ENCODE results near the gene LHPP.

The LHPP gene

DNA sequence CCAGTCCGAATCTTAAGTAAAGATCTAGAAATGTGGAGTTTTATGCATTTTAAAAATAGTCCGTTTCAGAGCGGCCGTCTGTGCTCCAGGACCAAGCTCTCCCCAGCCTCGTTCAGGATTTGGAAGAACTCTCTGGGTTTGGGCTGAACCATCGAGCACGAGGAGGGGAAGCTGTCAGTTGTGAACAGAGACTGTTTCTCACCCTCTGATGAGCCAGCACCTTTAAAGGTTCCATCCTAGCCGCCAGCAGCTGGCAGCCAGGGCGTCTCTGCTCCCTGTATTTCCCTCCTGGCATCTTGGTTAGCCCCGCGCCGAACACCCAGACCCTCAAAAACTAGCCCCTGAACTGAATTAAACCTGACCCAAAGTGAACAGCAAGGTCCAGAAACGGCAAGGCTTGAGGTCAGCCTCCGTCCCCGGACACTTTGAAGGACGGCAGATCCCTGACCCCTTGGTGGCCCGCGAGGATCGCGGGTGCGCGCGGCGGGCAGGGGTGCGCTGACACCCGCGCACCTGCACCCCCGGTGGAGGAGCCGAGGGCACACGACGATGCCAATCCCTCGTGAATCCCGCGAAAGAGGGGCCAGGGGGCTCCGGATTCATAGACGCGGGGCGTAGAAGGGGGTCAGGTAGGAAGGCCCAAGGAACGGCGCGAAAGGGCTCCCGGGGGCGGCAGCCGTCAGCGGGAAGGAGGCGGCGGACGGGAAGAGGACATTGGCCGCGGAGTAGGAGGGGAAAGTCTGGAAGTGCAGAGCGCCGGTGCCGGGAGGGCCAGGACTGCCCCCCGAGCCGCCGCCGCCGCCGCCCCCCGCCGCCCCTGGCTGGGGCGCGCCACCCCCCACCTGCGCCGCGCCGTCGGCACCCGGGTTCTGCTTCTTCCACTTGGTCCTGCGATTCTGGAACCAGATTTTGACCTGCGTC lies 14.5 kb upstream of the LHPP start:
- TF ChIP-seq, protein P1, sequence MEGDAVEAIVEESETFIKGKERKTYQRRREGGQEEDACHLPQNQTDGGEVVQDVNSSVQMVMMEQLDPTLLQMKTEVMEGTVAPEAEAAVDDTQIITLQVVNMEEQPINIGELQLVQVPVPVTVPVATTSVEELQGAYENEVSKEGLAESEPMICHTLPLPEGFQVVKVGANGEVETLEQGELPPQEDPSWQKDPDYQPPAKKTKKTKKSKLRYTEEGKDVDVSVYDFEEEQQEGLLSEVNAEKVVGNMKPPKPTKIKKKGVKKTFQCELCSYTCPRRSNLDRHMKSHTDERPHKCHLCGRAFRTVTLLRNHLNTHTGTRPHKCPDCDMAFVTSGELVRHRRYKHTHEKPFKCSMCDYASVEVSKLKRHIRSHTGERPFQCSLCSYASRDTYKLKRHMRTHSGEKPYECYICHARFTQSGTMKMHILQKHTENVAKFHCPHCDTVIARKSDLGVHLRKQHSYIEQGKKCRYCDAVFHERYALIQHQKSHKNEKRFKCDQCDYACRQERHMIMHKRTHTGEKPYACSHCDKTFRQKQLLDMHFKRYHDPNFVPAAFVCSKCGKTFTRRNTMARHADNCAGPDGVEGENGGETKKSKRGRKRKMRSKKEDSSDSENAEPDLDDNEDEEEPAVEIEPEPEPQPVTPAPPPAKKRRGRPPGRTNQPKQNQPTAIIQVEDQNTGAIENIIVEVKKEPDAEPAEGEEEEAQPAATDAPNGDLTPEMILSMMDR (IDR thresholded peaks at IDR 0.05; ENCODE audit: insufficient read depth, low read length, missing control alignments): no peak
- H3K4me3 ChIP-seq (ENCODE audit: low read depth, low read length): no peak overlapping the region
- CTCF ChIA-PET: no interaction called here
- DNase-seq (ENCODE audit: low read depth, low spot score): no peak
- POLR2A ChIA-PET: no interaction called here

DNA sequence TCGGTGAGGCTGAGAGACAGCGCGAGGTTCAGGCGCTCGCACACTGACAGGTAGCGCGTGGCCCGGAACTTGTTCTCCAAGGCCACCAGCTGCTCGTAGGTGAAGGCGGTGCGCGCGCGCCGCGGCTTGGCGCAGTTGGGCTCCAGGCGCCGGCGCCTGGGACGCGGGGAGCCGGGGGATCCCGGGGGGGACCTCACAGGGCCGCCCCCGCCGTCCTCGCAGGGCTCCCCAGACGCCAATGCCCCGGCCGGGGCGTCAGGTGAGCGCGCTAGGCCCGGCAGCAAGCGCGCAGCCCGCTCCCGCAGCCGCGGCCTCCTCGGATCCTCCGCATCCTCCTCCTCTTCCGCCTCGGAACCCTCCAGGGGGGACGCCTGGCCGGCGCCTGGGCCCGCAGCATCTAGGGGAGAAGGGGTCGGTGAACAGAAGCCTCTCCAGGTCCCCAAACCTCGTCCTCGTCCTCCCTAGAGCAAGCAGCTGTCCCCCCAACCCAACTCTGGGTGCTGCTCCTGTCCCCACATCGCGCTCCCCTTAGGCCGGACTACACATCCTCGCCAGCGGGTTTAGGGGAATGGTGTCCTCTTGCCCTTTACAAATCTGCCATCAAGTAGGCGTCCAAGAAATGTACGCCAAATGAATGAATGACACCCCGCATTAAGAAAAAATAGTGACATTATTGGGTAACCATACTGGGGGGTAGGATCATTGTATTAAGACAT lies 13.7 kb upstream of the LHPP start:
- POLR2A ChIA-PET: no interaction called here
- H3K4me3 ChIP-seq (ENCODE audit: low read depth, low read length): no peak overlapping the region
- CTCF ChIA-PET: no interaction called here
- TF ChIP-seq, protein P1 (IDR thresholded peaks at IDR 0.05; ENCODE audit: insufficient read depth, low read length, missing control alignments): no peak
- no peak for DNase-seq (ENCODE audit: low read depth, low spot score)

DNA sequence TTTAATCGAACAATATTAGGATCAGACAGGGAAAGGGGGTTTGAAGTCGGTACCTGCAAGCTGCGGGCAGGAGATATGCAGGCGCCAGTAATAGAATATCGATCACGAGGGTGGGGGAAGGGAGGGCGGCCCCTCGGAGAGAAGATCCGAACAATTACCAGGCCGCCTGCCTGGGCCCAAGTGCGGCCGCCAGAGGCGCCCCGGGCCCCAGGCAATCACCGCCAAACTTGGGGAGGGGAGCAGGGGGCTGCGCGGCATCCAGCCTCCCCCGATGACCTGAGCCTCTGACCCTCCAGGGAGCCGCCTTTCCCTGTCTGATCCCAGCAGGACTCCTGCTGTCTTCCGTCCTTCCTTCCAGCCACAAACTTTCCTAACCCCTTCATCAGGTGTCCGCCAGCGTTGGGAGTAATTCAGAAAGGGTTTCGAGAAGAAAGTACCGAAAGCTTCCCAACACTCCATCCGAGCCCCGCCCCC lies 12.9 kb upstream of the LHPP start:
- POLR2A ChIA-PET: no interaction called here
- no peak overlapping the region for H3K4me3 ChIP-seq (ENCODE audit: low read depth, low read length)
- CTCF ChIA-PET: no interaction called here
- no peak for DNase-seq (ENCODE audit: low read depth, low spot score)
- TF ChIP-seq, protein P1 (IDR thresholded peaks at IDR 0.05; ENCODE audit: insufficient read depth, low read length, missing control alignments): no peak

DNA sequence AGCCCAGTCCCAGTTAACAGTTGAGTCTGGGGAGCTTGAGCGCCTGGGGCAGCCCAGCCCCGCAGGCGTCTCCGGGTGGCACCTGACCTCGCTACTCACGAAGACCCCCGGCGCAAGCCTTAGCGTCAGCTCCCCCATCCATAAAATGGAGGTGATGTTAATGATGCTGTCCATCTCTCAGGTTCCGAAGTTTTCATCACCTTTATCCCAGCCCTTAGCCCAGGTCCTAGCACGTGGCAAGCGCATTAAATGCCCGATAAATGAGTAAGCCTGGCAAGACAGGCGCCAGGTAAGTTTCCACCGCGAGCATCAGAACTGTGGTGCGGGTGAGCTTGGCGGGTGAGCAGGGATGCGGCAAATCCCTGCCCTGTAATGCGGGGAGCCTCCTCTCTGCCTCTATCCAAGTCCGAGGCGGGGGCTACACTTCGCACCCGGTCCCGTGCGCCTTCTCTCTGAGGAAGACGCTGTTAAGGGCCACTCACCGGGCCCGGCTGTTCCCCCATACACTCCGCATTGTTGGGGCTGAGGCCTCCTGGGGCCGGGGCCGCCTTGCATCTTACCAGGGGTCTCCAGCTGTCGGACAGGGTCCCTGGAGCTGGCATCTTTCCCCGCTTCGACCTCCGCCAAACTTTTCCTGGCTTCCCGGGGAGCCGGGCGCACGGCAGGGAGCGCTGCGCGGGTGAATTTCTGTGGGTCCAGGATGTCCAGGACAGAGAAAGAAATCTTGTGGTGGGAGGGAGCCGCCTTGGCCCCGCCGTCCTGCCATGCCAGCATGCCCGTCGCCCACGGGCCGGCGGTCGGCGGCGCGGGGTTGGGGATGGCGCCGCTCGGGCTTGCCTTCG lies 12.2 kb upstream of the LHPP start:
- TF ChIP-seq, protein P1 (IDR thresholded peaks at IDR 0.05; ENCODE audit: insufficient read depth, low read length, missing control alignments): no peak
- no peak for DNase-seq (ENCODE audit: low read depth, low spot score)
- H3K4me3 ChIP-seq (ENCODE audit: low read depth, low read length): no peak overlapping the region
- ChIA-PET CTCF (no interaction called here), POLR2A (no interaction called here)

DNA sequence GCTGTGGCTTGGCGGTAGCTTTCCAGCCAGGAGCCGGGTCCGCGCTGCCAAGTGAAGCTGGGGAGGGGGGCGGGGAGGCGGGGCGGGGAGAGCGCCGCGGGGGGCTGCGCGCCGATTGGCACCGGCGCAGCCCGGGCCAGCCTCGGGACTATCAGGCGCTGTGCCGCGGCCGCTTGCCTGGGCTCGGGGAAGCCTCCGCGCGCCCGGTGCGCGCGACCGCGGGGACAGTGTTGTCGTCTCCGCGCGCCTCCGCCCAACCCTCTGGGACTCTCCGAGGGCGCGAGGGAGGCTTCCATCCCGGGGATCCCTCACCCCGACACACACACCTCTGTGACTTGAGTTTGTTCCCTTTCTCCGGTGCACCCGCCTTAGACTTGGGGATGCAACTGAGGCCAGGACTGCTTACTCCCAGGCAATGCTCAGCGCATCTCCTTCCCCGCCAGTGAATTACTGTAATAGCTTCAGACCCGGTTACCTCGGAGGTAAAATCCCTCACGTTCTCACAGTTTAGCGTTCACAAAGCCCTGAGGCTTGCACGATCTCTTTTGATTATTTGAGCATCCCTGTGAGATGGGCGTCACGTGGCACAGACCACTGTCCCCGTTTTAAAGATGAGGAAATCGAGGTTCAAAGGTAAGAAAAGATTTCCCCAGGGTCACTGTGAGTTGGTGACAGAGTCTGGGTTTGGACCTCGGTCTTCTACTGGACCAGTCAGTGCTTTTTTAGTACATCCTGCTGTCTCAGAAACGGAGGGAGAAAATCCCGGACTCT lies 11.4 kb upstream of the LHPP start, which contains the start of gene NKX1-2:
Gene NKX1-2 (minus strand): TSS at position 24 of the 771 bp plus-strand sequence. CDS start 92 bp downstream, outside the sequence.
- ChIA-PET POLR2A (no interaction called here), CTCF (no interaction called here)
- DNase-seq (ENCODE audit: low read depth, low spot score): no peak
- H3K4me3 ChIP-seq (ENCODE audit: low read depth, low read length): no peak within 1 kb of the TSS
- TF ChIP-seq, protein P1 (IDR thresholded peaks at IDR 0.05; ENCODE audit: insufficient read depth, low read length, missing control alignments): no peak
